NCI-H2107 treated with DMSO at 0.1 percent for 48 hours (cell line): ENCODE data around the gene CAMKMT.

ENCODE experiments used
- DNase-seq: peaks from one replicate; lab custom pipeline; 2025; ENCODE audit not compliant: unreplicated experiment; lab: John Stamatoyannopoulos, UW

Gene CAMKMT

GRCh38 chr2:44361330-44362206 is at the start of gene CAMKMT, which contains the start of gene PREPL:
Gene CAMKMT, plus strand, starts transcription at chr2:44361947.
Gene PREPL, minus strand, starts transcription at chr2:44361494. Its CDS starts 15,152 bp downstream, at chr2:44346342.
- peak; percentile 97 for DNase-seq

DNA sequence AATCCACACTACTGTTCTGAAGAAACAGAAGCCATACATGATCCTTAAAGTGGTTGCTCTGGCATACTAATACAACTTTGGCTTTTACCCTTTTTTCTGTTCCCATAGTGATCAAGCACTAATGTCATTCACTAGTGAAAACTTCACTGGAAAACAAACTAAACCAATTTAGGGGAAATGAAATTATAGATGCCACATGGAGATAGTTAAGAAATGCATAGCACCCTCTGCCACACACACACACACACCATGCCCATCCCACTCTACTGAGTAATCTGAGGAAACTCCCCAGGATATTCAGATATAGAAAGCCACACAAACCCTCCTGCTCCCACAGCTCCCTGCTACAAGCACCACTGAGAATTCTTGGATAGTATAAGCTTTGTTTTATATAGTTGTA is 47.4 kb upstream of the CAMKMT start:
- DNase-seq = no peak

DNA sequence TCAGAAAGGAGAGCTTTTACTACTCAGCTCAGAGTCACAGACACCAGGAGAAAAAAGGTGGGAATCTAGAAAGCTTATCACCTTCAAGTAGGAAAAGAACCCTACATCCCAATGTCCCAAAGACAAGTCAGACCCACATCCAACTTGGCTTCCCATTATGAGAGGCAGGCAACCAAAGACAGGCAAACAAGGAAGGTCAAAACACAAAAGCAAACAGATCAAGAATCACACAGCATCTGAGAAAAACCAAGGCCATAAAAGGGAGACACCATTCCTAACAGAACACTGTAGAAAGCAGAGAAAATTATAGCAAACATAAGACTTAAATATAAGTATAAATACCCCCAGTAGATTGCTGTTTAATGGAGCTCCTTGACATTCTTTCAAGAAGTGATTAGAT is 45.8 kb upstream of the CAMKMT start:
- DNase-seq = no peak

- no peak for DNase-seq
Observed at GRCh38 chr2:44320832-44321231, 40.9 kb upstream of the CAMKMT start.

DNA sequence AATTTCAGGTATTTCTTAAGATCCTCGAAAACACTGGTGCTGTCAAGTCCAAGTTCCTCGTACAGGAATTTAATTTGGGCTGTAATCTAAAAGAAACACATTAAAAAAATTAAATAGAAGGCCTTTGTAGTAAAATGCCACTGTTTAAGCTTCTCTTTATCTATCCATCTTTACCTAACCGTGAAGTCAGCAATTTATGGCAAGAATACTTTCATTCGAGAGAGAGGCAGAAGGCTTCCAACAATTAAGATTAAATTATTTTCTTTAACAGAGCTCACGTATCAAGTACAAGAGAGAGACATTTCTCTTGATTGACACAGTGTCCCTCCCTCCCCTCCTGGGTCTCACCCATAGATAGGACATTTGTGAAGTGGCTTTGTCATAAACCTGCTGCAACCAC is 40.4 kb upstream of the CAMKMT start:
- no peak for DNase-seq

GRCh38 chr2:44324971-44325426 is 36.7 kb upstream of the CAMKMT start:
- DNase-seq = no peak

DNA sequence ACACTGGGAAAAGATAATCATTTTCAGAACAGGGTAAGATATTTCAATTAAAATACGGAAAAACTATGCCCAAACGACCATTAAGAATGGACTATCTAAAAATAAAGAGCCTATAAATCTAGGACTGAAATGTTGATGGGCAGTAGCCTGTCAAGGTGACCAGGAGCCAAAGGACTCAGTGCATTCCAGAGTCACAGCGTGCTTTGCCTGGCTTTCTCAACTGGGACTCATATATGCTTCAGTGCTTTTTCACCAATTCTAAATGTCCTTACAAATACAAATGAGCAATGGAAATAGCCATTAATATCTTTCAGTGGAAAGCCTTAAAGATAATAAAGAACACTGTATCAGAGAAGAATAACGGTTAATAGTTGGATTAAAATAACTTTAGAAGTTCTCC is 35.9 kb upstream of the CAMKMT start:
- no peak for DNase-seq

GRCh38 chr2:44326548-44327264 is 35.0 kb upstream of the CAMKMT start:
- no peak for DNase-seq

DNA sequence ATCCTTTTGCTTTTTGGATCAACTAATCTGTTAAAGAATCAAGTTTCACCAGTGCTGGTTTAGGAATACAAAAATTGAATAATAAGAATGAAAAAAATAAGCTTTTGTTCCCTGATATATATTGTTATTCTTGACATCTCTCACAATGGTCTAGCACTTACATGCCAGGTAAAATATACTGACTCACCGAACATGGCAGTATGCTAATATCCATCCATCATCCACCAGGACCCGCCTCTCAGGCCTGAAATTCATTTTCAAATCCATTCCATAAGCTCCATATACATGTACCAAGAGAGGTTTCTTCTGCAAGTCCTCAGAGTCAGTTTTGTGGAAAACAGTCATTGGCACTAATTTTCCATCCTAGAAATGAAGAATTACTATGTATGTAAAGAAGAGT is 33.0 kb upstream of the CAMKMT start:
- DNase-seq = no peak

GRCh38 chr2:44329343-44329742 is 32.4 kb upstream of the CAMKMT start:
- no peak for DNase-seq

- DNase-seq = no peak
Observed at GRCh38 chr2:44330801-44331200, 30.9 kb upstream of the CAMKMT start.

GRCh38 chr2:44333994-44334393 is 27.8 kb upstream of the CAMKMT start:
- DNase-seq = no peak

DNA sequence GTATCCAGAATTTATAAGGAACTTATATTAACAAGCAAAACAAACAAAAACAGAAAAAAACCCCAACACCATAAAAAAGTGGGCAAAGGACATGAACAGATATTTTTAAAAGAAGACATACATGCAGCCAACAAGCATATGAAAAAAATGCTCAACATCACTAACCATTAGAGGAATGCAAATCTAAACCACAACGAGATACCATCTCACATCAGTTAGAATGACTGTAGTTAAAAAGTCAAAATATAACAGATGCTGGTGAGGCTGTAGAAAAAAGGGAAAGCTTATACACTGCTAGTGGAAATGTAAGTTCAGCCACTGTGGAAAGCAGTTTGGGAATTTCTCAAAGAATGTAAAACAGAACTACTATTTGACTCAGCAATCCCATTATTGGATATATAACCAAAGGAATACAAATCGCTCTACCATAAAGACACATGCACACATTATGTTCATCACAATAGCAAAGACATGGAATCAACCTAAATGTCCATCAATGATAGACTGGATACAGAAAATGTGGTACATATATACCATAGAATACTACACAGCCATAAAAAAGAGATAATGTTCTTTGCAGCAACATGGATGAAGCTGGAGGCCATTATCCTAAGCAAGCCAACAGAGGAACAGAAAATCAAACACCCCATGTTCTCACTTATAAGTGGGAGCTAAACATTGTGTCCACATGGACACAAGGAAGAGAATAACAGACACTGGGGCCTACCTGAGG is 25.8 kb upstream of the CAMKMT start:
- no peak for DNase-seq

DNA sequence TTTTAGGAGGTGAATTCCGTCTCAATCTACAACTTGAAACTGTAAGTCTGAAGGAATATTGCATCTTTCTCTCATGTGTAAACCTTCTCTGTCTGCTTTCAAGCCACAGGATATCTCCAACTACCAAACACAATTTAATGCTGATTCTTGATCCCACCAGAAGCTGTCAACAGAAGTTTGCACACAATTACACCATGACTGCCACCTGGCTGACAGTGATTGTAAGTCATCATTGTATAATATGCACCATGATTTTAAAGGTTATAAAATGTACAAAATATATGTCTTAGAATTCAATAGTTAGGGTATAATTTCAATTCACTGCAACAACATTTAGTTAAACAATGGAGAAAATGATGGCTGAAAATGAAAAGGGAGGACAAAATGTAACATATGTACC is 18.9 kb upstream of the CAMKMT start:
- DNase-seq = peak; percentile 10

- no peak for DNase-seq
Observed at GRCh38 chr2:44347526-44347925, 14.2 kb upstream of the CAMKMT start.

DNA sequence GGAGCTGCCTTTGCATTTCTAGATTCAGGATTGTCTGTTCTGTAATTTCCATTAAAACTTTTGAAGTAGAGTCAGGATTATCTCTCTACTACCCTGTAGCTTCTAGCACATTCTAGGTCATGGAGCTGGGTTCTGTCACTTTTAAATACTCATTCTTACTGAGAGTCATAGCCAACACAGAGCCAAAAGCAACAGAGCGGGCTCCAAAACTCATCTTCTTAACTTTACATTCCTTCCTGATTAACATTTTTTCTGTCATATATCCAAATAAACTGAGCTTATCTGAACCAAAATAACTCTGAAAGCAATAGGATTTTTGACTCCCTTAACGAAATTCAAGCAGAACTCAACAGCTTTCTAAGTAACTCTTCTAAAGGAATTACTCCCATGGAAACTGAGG is 13.3 kb upstream of the CAMKMT start:
- DNase-seq = no peak

DNA sequence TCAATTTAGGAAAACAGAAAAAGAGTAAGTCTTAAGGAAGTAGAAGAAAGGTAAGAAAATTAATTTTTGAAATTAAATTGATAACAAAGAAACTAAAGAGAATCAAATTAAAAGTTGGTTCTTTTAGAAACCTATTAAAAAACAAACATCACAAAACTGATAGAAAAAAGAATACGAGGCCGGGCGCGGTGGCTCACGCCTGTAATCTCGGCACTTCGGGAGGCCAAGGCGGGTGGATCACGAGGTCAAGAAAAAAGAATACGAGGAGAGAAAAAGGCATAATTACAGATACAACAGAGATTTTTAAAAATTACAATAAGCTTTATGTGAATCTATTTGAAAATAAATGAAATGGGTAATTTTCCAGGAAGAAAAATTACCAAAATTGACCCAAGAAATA is 12.2 kb upstream of the CAMKMT start:
- DNase-seq = no peak

DNA sequence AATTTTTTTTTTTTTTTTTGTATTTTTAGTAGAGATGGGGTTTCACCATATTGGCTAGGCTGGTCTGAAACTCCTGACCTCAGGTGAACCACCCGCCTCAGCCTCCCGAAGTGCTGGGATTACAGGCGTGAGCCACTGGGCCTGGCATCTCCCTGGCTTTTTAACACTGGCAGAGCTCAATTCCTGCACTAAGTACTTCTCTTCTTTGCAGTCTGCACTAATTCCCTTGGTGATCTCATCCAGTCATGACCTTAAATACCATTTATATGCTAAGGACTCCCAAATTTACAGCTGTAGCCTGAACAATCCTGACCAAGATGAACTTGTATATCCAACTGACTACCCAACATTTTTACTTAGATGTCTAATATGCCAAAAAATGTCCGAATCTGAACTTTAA is 10.7 kb upstream of the CAMKMT start:
- no peak for DNase-seq

DNA sequence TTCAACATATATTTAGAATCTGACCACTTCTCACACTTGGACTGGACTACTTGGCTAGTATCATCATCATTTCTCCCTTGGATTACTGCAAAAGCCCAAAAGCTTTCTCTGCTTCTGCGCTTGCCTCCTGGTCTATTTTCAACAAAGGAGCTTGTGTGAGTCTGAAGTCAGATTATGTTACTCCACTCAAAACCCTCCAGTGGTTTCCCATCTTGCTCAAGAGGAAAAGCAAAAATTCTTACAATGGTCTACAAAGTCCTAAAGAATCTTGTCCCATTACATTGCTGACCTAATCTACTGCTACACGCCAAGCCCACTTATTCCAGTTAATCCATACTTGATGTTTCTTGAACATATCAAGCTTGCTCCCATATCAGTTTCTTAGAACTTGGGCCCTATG is 10.1 kb upstream of the CAMKMT start:
- DNase-seq = no peak

DNA sequence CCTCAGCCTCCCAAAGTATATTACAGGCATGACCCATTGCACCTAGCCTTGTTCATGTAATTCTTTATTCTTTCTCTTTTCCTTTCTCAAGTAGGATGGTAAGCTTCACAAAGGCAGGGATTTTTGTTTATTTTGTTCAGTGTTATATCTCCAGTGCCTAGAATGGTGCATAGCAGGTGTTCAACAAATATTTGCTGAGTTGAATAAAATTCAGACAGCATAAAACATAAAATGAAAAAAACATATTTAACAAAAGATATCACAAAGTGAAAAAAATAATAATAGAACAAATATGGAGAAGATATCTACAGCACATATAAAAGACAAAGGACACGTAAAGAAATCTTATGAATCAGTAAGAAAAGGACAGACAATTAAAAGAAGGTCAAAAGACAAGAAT is 9.2 kb upstream of the CAMKMT start:
- DNase-seq = no peak

- no peak for DNase-seq
Observed at GRCh38 chr2:44354761-44355160, 7.0 kb upstream of the CAMKMT start.

GRCh38 chr2:44358503-44358902 is 3.2 kb upstream of the CAMKMT start:
- DNase-seq = peak; percentile 65
